GM23248 (cell line): ENCODE measurements around the gene BAHCC1. TPM values are rescaled to one million over a fixed set of nuclear protein-coding genes. Genes with fewer than 3 reads are reported as not detected.

ENCODE experiments used
- DNase-seq: peaks from one replicate; pipeline ENCODE4 v3.0.0-alpha.2; 2015
- H2AFZ ChIP-seq: fragments of 200-600 bp; sonication (generic); 2 replicates; pipeline ENCODE4 v1.6.1; 2016; ENCODE audit warnings: antibody characterized with exemption
- H3F3A ChIP-seq: fragments of 200-600 bp; sonication (generic); 2 replicates; pipeline ENCODE4 v1.6.1; 2016; ENCODE audit warnings: mild to moderate bottlenecking, antibody characterized with exemption, mixed run types; ENCODE audit not compliant: insufficient read depth
- H3K27ac ChIP-seq: fragments of 200-600 bp; sonication (generic); 2 replicates; pipeline ENCODE4 v1.5.1; 2016; ENCODE audit warnings: mild to moderate bottlenecking
- H3K27me3 ChIP-seq: fragments of 200-600 bp; sonication (generic); replicated peaks from 2 replicates; pipeline ENCODE4 v1.6.1; 2016; ENCODE audit warnings: mild to moderate bottlenecking; ENCODE audit not compliant: insufficient read depth
- H3K36me3 ChIP-seq: fragments of 200-600 bp; sonication (generic); 2 replicates; pipeline ENCODE4 v1.6.1; 2016; ENCODE audit warnings: low read depth, mild to moderate bottlenecking
- H3K4me1 ChIP-seq: fragments of 200-600 bp; sonication (generic); 2 replicates; pipeline ENCODE4 v1.6.1; 2016; ENCODE audit warnings: mild to moderate bottlenecking; ENCODE audit not compliant: insufficient read depth
- H3K4me2 ChIP-seq: fragments of 200-600 bp; sonication (generic); one replicate; pipeline ENCODE4 v1.6.1; 2016; ENCODE audit warnings: mild to moderate bottlenecking; ENCODE audit not compliant: unreplicated experiment
- H3K4me3 ChIP-seq: fragments of 200-600 bp; sonication (generic); 2 replicates; pipeline ENCODE4 v1.5.1; 2016; ENCODE audit warnings: mild to moderate bottlenecking
- H3K79me2 ChIP-seq: fragments of 200-600 bp; sonication (generic); 2 replicates; pipeline ENCODE4 v1.6.1; 2016; ENCODE audit warnings: mild to moderate bottlenecking; ENCODE audit not compliant: insufficient read depth
- H3K9ac ChIP-seq: fragments of 200-600 bp; sonication (generic); 2 replicates; pipeline ENCODE4 v1.6.1; 2016; ENCODE audit warnings: mild to moderate bottlenecking
- H3K9me2 ChIP-seq: fragments of 200-600 bp; sonication (generic); 2 replicates; pipeline ENCODE4 v1.6.1; 2016; ENCODE audit warnings: mixed run types, mild to moderate bottlenecking, moderate library complexity; ENCODE audit not compliant: insufficient read depth
- H3K9me3 ChIP-seq: fragments of 200-600 bp; sonication (generic); one replicate; pipeline ENCODE4 v1.6.1; 2017; ENCODE audit warnings: low read depth
- H4K20me1 ChIP-seq: fragments of 200-600 bp; sonication (generic); 2 replicates; pipeline ENCODE4 v1.6.0; 2016; ENCODE audit not compliant: insufficient read depth
- EZH2 ChIP-seq: fragments of 200-600 bp; sonication (generic); IDR thresholded peaks from 2 replicates; pipeline ENCODE4 v1.6.1; 2018; ENCODE audit warnings: antibody characterized with exemption, mild to moderate bottlenecking; ENCODE audit not compliant: insufficient read depth, poor library complexity, severe bottlenecking
- EZH2phosphoT487 ChIP-seq: fragments of 200-600 bp; sonication (generic); IDR thresholded peaks from 2 replicates; pipeline ENCODE4 v1.6.1; 2018; ENCODE audit warnings: antibody characterized with exemption, moderate library complexity, mild to moderate bottlenecking, low read depth; ENCODE audit not compliant: insufficient read depth
- WGBS, 2 experiments: methylation state at CpG; one replicate each; pipeline ENCODE4 v1.1.6; 2015 to 2017; ENCODE audit warnings: low lambda C conversion rate in 2 of 2, low coverage in 1 of 2; ENCODE audit errors: missing lambda C conversion rate in 2 of 2; 5-methylcytosine and 5-hydroxymethylcytosine counted together
- in situ Hi-C: fragments of 300-500 bp; cut with MboI; formaldehyde crosslinking; loops from 2 replicates; pipeline ENCODE4 v1.15.0; 2020
- polyA plus RNA-seq: library from polyadenylated mRNA; unstranded; fragments of >200 nt; fragmentation: Nextera tagmentation; extraction: Ambion mirVana; gene quantifications from 2 replicates; pipeline ENCODE4 v1.2.1, GENCODE V29; 2016
- total RNA-seq: library from RNA; depleted of rRNA; stranded (reverse); fragments of >200 nt; shearing (Covaris generic); gene quantifications from 2 replicates; pipeline ENCODE4 v1.2.3, GENCODE V29; 2014

BAHCC1 gene
- total and polyA plus RNA-seq, 2 experiments from 2014 or later, result 1.3 to 3.0 TPM

- Histone ChIP-seq H2AFZ (peak overlapping the region; percentile 75), H3F3A (no peaks in the 10 kb centered on the region; the same call in 1 of the 2 replicates), H4K20me1 (no peaks in the 10 kb centered on the region), H3K27ac (no peak overlapping the region), H3K4me3 (0 out of 2 replicates have a peak overlapping the region, but pooled peaks have one; percentile 73), H3K9me3 (no peaks in the 10 kb centered on the region), H3K79me2 (no peaks in the 10 kb centered on the region), H3K27me3 (0 out of 2 replicates have a peak, but pooled peaks cover 4% of the 10 kb centered on the region), H3K36me3 (no peaks in the 10 kb centered on the region), H3K9ac (no peak overlapping the region; the same call in 1 of the 2 replicates), H3K4me1 (no peaks in the 10 kb centered on the region), H3K9me2 (no peaks in the 10 kb centered on the region), H3K4me2 (peak overlapping the region; percentile 76)
- no peak for DNase-seq
- WGBS, 2 experiments, result 73% methylated on average over 10 of the region's 10 CpGs
- TF ChIP-seq EZH2phosphoT487, result no peak
- TF ChIP-seq EZH2, result no peak
- in situ Hi-C loops, result no loop called here
These were observed 91.8 kb downstream of the BAHCC1 start for GRCh38 chr17:81487089-81487486.

- H3K27ac ChIP-seq, result peak overlapping the region; percentile 27; the same call in 1 of the 2 replicates
- no peaks in the 10 kb centered on the region for H4K20me1 ChIP-seq
- H3K4me1 ChIP-seq, result no peaks in the 10 kb centered on the region
- in situ Hi-C loops, result no loop called here
- TF ChIP-seq EZH2 (no peak), EZH2phosphoT487 (no peak)
- no peaks in the 10 kb centered on the region for H3K36me3 ChIP-seq
- peak overlapping the region; percentile 91 for H3K9ac ChIP-seq
- no peaks in the 10 kb centered on the region for H3K9me3 ChIP-seq
- H2AFZ ChIP-seq, result peak overlapping the region; percentile 75
- no peaks in the 10 kb centered on the region; the same call in 1 of the 2 replicates for H3F3A ChIP-seq
- H3K79me2 ChIP-seq, result no peaks in the 10 kb centered on the region
- peak; percentile 92 for DNase-seq
- peak overlapping the region; percentile 76 for H3K4me2 ChIP-seq
- peak overlapping the region; percentile 73 for H3K4me3 ChIP-seq
- 12 to 16% methylated on average over 36 to 58 of the region's 87 CpGs for WGBS, 2 experiments
- H3K9me2 ChIP-seq, result no peaks in the 10 kb centered on the region
- 0 out of 2 replicates have a peak, but pooled peaks cover 7% of the 10 kb centered on the region for H3K27me3 ChIP-seq
These were observed 92.4 kb downstream of the BAHCC1 start for GRCh38 chr17:81487487-81488275.

- peak overlapping the region; percentile 27; the same call in 1 of the 2 replicates for H3K27ac ChIP-seq
- H3K9me3 ChIP-seq, result no peaks in the 10 kb centered on the region
- no peaks in the 10 kb centered on the region; the same call in 1 of the 2 replicates for H3F3A ChIP-seq
- H4K20me1 ChIP-seq, result no peaks in the 10 kb centered on the region
- H3K9ac ChIP-seq, result peak overlapping the region; percentile 91
- WGBS, 2 experiments, result 11 to 19% methylated on average over 20 to 42 of the region's 52 CpGs
- H3K27me3 ChIP-seq, result 0 out of 2 replicates have a peak, but pooled peaks cover 7% of the 10 kb centered on the region
- TF ChIP-seq EZH2 (no peak), EZH2phosphoT487 (no peak)
- no peaks in the 10 kb centered on the region for H3K79me2 ChIP-seq
- H3K36me3 ChIP-seq, result no peaks in the 10 kb centered on the region
- H3K4me3 ChIP-seq, result peak overlapping the region; percentile 73
- H3K9me2 ChIP-seq, result no peaks in the 10 kb centered on the region
- no peaks in the 10 kb centered on the region for H3K4me1 ChIP-seq
- in situ Hi-C loops, result no loop called here
- peak overlapping the region; percentile 76 for H3K4me2 ChIP-seq
- peak overlapping the region; percentile 75 for H2AFZ ChIP-seq
- DNase-seq, result peak; percentile 48
These were observed 93.1 kb downstream of the BAHCC1 start for GRCh38 chr17:81488276-81488860.
